Measurements from ENCODE around the gene ELANE.

- TF ChIP-seq CREB5 (CRISPR knock-in tag; IDR thresholded peaks at IDR 0.05; ENCODE audit: low read depth), result no peak
- TF ChIP-seq ZFP30 (CRISPR knock-in tag; IDR thresholded peaks at IDR 0.05), result no peak
- TF ChIP-seq PATZ1 (CRISPR knock-in tag; IDR thresholded peaks at IDR 0.05; ENCODE audit: borderline replicate concordance), result no peak
- no peak for TF ChIP-seq ISL1 (CRISPR knock-in tag; IDR thresholded peaks at IDR 0.05)
- no peak for TF ChIP-seq CSDC2 (CRISPR knock-in tag; IDR thresholded peaks at IDR 0.05)
- TF ChIP-seq BACH2 (CRISPR knock-in tag; IDR thresholded peaks at IDR 0.05; ENCODE audit: borderline replicate concordance), result no peak
- no peak for TF ChIP-seq OSR1 (CRISPR knock-in tag; IDR thresholded peaks at IDR 0.05)
- TF ChIP-seq ESRRG (CRISPR knock-in tag; IDR thresholded peaks at IDR 0.05), result no peak
- no peak for TF ChIP-seq SNAI2 (CRISPR knock-in tag; IDR thresholded peaks at IDR 0.05)
- TF ChIP-seq TCF4 (CRISPR knock-in tag; IDR thresholded peaks at IDR 0.05; ENCODE audit: borderline replicate concordance), result no peak
- TF ChIP-seq GLIS3 (CRISPR knock-in tag; IDR thresholded peaks at IDR 0.05), result no peak
- no peak for TF ChIP-seq TOX (CRISPR knock-in tag; IDR thresholded peaks at IDR 0.05; ENCODE audit: borderline replicate concordance)
- no peak for TF ChIP-seq CSRNP3 (CRISPR knock-in tag; IDR thresholded peaks at IDR 0.05)
- no peak for TF ChIP-seq ARNTL (CRISPR knock-in tag; IDR thresholded peaks at IDR 0.05; ENCODE audit: borderline replicate concordance, low read depth)
These were observed 1.7 kb upstream of the ELANE start for GRCh38 chr19:850221-850978.

All from SK-N-SH treated with all-trans-retinoic acid at 6 μM for 48 hours (cell line).